Activated naive CD4-positive, alpha-beta T cell treated with anti-CD3 and anti-CD28 coated beads, Interleukin-2, amount 10 ng/mL, durations not matched to agents 5 hours and 36 hours (primary cell): Measurements from ENCODE around the gene ALDH1A3. TPM values are rescaled to one million over a fixed set of nuclear protein-coding genes. Genes with fewer than 3 reads are reported as not detected.

ENCODE experiments used
- total RNA-seq, 2 experiments: library from RNA; stranded (reverse); gene quantifications; one replicate each; pipeline ENCODE4 v1.2.3, GENCODE V29; 2021

ALDH1A3 gene
- total RNA-seq: not detected

GRCh38 chr15:100879464-100880138, at the start of gene ALDH1A3:
Gene ALDH1A3, plus strand, starts transcription at chr15:100879831. Its CDS starts 77 bp downstream, at chr15:100879908.

GRCh38 chr15:100918690-100919480, 39.3 kb downstream of the ALDH1A3 start, which contains the start of gene LRRK1:
Gene LRRK1, plus strand, starts transcription at chr15:100919357. Its CDS starts 5,276 bp downstream, at chr15:100924633.

Other genes with a start within 250 kb of the ALDH1A3 start
- gene LRRK1, start 39.5 kb downstream of the ALDH1A3 start, total RNA-seq: 1 to 10 TPM in 1 of 2 experiments, under 1 TPM in 1; 0.28 to 1.2 TPM